T-helper 22 cell (primary cell): ENCODE data around the gene ODC1.
"Not testable (repeated sequence)": the region's sequence is repeated elsewhere in the genome, so short reads cannot be mapped to it uniquely, and the experiment has no call there.

Source experiments
- DNase-seq: peaks from one replicate; pipeline ENCODE4 v3.0.0-alpha.2; 2020; ENCODE audit warnings: low read depth

ODC1 gene

GRCh38 chr2:10452956-10453904, 5.1 kb upstream of the ODC1 start:
- DNase-seq, result no peak

DNA sequence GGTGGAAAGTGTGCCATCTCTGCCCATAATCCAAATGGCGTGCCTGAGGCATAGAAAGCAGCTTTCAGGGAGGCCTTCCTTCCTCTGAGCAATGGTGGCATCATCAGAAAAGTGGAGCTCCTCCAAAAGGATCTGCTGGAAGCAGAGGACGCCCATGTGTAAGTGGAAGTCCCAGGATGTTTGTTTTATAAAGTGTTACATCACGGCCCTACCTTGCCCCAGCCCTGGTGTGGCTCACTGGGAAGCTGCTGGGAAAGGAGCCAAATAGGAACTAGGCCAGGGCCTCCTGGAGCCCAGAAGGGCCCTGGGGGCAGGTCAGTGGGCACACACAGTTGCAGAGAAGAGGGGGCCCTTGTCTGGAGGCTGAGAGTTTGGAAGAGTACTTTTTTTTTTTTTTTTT, 4.2 kb upstream of the ODC1 start:
- DNase-seq, result no peak

DNA sequence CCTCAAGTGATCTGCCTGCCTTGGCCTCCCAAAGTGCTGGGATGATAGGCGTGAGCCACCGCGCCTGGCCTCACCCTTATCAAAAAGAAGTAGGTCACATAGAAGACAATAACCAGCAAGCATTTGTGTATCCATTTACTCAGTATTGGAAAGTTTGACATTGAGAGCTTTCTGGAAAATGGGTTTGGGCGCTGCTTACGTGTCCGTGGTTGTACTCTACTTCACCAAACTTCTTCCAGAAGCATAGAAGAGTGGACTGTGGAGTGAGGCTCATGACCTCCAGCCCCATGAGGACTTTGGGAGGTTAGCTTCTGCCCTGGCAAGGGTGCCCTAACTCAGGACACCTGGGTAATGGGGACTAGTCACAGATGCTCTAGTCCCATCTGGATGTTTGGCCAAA, 3.7 kb upstream of the ODC1 start:
- DNase-seq, result no peak

- DNase-seq, result no peak
These were observed 1.9 kb upstream of the ODC1 start for GRCh38 chr2:10449838-10450691.

- no peak for DNase-seq
These were observed 1.3 kb upstream of the ODC1 start for GRCh38 chr2:10449486-10449831.

DNA sequence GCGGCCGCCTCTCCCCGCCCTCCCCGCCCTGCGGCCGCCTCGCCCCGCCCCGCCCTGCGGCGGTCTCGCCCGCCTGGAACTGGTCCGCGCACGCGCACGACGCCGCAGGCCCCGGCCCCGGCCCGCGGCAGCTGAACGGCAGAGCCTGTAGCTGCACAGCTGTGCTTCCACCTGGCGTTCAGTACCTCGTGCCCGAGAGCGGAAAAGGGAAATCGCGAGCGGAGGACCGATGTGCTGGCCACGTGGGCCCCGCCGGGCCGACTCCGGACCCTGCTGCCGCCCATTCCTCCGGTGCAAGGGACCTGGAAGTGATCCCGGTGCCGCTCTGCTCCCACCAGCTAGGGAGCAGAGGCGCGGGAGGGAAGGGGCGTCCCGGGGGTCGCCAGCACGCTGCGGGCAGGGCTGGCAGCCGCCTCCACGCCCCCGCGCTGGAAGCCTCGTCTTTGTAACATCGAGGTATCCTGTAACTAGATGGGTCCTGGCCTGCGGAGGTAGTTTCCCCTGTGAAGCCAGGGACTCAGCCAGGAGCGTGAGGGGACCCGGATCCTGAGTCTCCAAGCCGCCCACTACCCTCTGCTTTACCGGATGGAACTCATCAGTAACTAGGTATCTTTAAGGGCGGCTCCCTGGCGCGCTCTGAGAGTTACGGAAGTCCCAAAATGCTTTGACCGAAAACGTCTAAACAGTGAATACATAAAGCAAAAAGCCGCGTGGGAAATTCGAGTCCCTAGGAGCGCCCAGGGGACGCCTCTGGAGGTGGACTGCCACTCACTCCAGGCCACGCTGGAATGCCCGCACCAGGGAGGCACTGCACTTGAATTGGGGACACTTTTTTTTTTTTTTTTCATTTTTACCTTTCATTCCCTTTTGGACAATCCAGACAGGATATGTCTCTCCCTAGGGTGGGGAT, 704 bp upstream of the ODC1 start:
- peak; percentile 90 for DNase-seq

DNA sequence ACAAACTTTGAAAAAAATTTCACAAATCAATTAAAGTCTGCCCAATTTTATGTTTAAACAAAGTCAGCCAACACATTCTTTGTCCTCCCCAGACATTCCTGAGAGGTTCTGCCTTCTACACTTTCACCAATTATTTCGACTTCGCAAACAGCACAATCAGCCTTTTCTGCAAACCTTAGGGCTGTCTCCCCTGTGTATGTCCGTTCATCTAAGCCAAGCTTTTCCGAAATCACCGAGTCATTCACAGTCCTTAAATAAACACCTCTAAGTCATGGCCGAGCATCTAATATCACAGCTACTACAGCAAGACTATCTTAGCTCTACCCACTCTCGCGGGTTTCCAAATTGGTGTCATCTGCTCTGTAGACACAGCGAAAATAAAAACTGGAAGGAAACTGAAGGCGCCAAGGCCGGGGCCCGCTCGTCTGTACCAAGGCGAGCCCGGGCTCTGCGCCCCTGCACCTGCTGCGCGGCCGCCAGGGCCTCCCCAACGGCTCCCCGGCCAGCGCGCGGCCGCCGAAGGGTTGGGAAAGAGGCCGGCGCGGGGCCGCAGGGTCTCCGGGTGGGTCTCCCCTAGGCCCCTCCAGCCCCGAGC, 730 bp downstream of the ODC1 start:
- DNase-seq, result no peak

DNA sequence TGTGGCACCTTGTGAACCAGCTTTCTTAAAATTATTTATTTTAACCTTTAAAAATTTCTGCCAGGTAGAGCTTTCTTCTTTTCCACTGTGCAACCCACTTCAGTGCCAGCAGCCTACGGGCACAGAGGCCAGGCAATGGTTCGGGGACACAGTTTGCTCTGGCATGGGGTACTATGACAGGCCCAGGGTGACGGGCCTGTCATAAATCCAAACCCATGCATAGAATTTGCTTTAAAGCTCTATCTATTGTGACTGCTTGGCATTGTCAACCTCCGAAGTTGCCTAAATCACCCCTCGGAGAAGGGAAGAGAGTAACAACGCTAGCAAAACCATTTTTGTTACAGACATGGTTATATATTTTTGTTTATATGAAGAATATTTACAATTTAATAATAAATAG, 1.5 kb downstream of the ODC1 start:
- DNase-seq, result no peak

GRCh38 chr2:10444463-10444862, 3.7 kb downstream of the ODC1 start:
- DNase-seq, result no peak

- DNase-seq, result not testable (repeated sequence)
These were observed 5.5 kb downstream of the ODC1 start for GRCh38 chr2:10442469-10443126.

DNA sequence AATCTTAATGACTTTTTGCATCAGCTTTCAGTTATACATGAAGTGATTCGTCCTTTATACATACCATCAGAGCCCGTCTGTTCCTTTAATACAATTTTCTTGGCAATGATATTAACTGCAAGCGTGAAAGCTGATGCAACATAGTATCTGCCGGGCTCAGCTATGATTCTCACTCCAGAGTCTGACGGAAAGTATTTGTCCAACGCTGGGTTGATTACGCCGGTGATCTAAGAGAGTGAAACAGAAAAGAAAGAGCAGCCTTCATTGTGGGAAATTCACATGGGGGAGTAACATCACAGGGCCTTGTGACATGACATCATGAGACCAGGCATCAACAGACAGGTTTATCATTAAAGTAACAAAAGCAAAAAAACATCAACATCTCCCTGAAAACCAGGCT, 6.2 kb downstream of the ODC1 start:
- no peak for DNase-seq

DNA sequence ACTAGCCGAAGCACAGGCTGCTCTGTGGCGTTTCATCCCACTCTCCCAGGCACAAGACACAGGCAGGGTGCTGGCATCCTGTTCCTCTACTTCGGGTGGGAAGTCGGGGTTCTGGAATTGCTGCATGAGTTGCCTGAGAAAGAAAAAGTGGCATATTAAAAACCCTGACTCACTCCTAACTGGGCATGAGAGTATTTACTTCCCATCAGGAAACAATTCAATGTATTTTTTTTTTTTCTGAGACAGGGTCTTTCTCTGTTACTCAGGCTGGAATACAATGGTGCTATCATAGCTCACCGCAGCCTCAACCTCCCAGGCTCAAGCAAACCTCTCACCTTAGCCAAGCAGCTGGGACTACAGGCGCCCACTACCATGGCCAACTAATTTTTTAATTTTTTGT, 7.4 kb downstream of the ODC1 start:
- DNase-seq, result no peak

DNA sequence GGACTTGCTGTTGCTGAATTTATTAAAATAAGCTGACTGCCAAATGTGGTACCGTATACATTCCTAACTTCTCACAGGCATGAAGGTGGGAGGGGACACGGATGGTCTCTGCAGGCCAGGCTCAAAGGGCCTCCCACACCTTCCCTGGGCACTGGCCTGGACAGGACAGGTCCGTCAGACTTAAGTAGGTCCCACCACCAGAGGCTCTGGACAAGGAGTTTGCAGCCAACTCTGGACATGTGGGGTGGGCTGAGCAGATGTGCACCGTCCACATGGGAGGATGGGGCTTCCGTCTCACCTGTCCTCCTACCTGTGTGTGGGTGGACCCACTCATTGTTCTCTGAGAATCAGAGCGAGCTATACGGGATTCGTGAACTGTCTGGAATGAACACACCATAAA, 8.2 kb downstream of the ODC1 start:
- no peak for DNase-seq

- DNase-seq, result no peak
These were observed 8.8 kb downstream of the ODC1 start for GRCh38 chr2:10439185-10439879.

GRCh38 chr2:10438688-10439087, 9.4 kb downstream of the ODC1 start:
- DNase-seq, result no peak

GRCh38 chr2:10437806-10438205, 10.3 kb downstream of the ODC1 start:
- no peak for DNase-seq

DNA sequence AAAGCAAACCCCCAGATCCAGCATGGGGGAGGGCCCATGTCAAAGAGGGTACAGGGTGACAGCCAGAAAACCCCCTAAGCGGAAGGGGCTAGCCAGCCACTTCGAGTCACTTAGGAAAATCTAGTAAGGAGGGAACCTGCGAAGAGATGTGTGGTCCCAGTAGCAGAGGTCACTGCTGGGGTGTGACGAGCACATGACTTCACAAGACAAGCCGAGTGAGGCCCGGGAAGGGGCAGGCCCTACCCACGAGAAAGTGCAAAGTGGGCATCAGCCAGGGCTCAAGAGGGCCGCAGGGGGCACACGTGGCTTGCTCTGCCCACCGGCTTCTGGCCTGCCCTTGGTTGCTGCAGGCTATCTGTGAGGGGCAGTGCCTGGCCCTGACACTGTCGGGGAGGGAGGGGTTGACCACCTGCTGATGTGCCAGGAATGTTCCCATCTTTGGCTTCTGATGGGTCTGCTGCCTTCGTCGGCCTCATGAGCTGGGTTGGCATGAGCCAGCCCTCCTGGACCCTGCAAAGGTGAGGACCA, 11.5 kb downstream of the ODC1 start:
- no peak for DNase-seq

DNA sequence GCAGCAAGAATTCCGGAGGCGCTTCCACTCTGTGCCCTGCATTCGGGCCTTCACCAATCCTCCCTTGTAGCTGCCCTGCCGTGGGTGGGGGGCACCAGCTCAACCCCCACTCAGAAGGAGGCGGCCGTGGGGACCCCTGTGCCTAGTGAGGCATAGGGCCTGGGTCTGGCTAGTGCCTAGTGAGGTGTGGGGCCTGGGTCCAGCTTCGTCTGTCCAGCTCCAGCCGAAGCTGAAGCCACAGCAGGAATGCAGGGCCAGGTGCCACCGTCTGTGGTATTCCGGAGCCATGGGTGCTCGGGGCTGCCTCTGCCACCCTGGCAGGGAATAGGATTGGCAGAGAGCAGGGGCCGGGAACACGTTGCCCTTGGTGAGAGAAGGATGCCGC, 12.3 kb downstream of the ODC1 start:
- DNase-seq, result no peak

DNA sequence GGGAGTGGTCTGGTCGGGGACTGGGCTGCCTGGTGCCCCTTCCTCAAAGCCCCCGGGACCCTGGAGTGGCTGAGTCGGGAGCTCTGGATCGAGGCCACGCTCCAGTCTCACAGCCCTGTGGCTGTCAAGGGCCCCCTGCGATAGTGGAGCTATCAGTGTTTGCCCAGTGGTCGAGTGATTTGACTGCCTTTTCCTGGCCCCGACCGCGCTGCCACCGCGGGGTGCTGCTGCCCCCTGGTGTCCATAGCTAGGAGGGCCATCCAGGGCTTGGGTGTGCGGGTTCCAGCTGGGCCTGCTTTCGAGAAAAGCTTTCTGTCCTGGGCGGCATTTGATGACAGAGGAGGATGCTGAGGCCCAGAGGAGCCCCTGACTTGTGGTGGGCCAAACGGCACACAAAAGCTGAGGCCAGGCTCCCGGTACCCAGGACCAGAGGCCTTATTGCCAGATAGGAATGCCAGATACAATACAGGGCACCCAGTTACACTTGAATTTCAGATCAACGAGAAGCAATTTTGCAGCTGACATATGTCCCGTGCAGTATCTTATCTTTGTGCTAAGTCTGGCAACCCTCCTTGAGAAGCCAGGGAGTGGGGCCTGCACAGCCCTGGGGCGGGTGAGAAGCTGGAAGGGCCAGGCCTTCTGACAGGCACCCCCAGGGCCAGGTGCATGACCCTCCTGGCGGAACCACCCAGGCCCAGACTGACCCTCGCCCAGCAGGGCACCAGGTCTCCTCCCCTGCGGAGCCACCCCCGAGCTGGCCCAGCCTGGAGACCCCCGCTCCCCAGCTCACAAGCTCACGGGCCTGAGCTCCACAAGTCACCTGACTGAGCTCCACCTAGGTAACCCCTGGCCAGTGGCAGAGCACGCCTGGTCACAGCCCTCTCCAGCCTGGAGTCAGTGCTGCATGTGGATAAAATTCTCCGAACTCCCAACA, 13.0 kb downstream of the ODC1 start:
- peak; percentile 38 for DNase-seq
